Dedifferentiated amniotic fluid mesenchymal stem cell (primary cell): ENCODE measurements around the gene SH3PXD2B.
"Not testable (repeated sequence)": the region's sequence is repeated elsewhere in the genome, so short reads cannot be mapped to it uniquely, and the experiment has no call there.

Experiments used
- DNase-seq: peaks from one replicate; pipeline ENCODE4 v3.0.0-alpha.2; 2016; ENCODE audit errors: extremely low spot score

SH3PXD2B gene

GRCh38 chr5:172402031-172402430 lies 52.3 kb downstream of the SH3PXD2B start:
- DNase-seq: not testable (repeated sequence)

GRCh38 chr5:172399826-172400225 lies 54.5 kb downstream of the SH3PXD2B start:
- no peak for DNase-seq

- no peak for DNase-seq
Measured at GRCh38 chr5:172399336-172399735, 55.0 kb downstream of the SH3PXD2B start.

GRCh38 chr5:172398645-172399044 lies 55.7 kb downstream of the SH3PXD2B start:
- DNase-seq: not testable (repeated sequence)

GRCh38 chr5:172396994-172397393 lies 57.3 kb downstream of the SH3PXD2B start:
- not testable (repeated sequence) for DNase-seq

- DNase-seq: no peak
Measured at GRCh38 chr5:172396220-172396619, 58.1 kb downstream of the SH3PXD2B start.

- no peak for DNase-seq
Measured at GRCh38 chr5:172395483-172395882, 58.8 kb downstream of the SH3PXD2B start.

- DNase-seq: no peak
Measured at GRCh38 chr5:172389578-172390112, 64.7 kb downstream of the SH3PXD2B start.

- DNase-seq: no peak
Measured at GRCh38 chr5:172388246-172388733, 66.0 kb downstream of the SH3PXD2B start.

GRCh38 chr5:172385707-172386106 lies 68.6 kb downstream of the SH3PXD2B start:
- DNase-seq: no peak

- DNase-seq: no peak
Measured at GRCh38 chr5:172385010-172385563, 69.2 kb downstream of the SH3PXD2B start.

- no peak for DNase-seq
Measured at GRCh38 chr5:172383191-172383802, 71.0 kb downstream of the SH3PXD2B start.

GRCh38 chr5:172380987-172381643 lies 73.2 kb downstream of the SH3PXD2B start:
- no peak for DNase-seq

- DNase-seq: no peak
Measured at GRCh38 chr5:172380301-172380986, 73.9 kb downstream of the SH3PXD2B start.

- DNase-seq: no peak
Measured at GRCh38 chr5:172379481-172379880, 74.8 kb downstream of the SH3PXD2B start.

GRCh38 chr5:172377856-172378255 lies 76.5 kb downstream of the SH3PXD2B start:
- no peak for DNase-seq

- DNase-seq: no peak
Measured at GRCh38 chr5:172377438-172377837, 76.9 kb downstream of the SH3PXD2B start.

- DNase-seq: no peak
Measured at GRCh38 chr5:172374783-172375182, 79.5 kb downstream of the SH3PXD2B start.

- no peak for DNase-seq
Measured at GRCh38 chr5:172373680-172374079, 80.6 kb downstream of the SH3PXD2B start.

GRCh38 chr5:172371684-172372083 lies 82.6 kb downstream of the SH3PXD2B start:
- no peak for DNase-seq

- no peak for DNase-seq
Measured at GRCh38 chr5:172370648-172371545, 83.4 kb downstream of the SH3PXD2B start.
